GM21526 (cell line): ENCODE results near the gene RNF208.
"Not testable (repeated sequence)": the region's sequence is repeated elsewhere in the genome, so short reads cannot be mapped to it uniquely, and the experiment has no call there.

Source experiments
- ATAC-seq: cut with Tn5 transposase; IDR thresholded peaks from one replicate; pipeline ENCODE4 v1.9.1; 2021; ENCODE audit warnings: moderate library complexity; ENCODE audit not compliant: unreplicated experiment, low FRiP score

Gene RNF208

DNA sequence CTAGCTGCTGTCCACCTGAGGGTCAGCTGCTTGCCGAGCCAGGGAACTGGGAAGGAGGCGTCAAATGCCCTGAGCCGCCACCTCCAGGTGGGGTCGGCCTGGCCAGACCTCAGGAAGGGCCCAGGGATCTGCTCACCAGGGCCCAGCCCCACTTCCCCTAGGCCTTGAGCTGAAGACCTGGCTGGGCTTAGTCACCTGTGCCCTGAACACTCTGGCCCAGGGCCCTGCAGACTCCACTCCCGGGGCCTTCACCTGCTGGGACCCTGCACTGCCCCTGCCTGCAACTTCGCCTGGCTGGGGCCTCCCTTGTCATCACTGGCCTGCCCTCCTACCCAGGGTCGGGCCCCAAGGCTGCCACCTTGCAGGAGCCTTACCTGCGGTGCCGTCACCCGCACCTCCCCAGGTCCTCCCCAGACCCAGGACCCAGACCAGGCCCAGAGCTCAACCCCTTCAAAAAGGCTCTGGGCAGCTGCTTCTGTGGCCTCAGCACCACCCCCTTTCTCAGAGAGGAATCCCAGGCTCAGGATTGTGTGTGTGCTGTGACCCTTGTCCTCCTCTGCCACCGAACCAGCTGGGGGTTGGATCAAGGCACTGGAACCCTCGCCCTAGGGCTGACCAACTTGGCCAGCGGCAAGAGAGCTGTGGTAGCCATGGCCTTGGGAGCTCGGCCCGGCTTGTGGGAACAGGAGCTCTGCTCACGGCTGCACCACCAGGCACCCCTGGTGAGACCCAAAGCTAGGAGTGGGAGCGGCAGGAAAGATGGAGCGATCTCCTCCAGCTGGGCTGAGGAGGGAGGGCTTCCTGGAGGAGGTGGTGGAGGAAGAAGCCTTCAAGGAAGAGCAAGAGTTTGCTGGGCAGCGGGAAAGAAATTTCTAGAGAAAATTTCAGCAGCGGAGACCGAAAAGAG is 31.9 kb upstream of the RNF208 start:
- no peak for ATAC-seq

DNA sequence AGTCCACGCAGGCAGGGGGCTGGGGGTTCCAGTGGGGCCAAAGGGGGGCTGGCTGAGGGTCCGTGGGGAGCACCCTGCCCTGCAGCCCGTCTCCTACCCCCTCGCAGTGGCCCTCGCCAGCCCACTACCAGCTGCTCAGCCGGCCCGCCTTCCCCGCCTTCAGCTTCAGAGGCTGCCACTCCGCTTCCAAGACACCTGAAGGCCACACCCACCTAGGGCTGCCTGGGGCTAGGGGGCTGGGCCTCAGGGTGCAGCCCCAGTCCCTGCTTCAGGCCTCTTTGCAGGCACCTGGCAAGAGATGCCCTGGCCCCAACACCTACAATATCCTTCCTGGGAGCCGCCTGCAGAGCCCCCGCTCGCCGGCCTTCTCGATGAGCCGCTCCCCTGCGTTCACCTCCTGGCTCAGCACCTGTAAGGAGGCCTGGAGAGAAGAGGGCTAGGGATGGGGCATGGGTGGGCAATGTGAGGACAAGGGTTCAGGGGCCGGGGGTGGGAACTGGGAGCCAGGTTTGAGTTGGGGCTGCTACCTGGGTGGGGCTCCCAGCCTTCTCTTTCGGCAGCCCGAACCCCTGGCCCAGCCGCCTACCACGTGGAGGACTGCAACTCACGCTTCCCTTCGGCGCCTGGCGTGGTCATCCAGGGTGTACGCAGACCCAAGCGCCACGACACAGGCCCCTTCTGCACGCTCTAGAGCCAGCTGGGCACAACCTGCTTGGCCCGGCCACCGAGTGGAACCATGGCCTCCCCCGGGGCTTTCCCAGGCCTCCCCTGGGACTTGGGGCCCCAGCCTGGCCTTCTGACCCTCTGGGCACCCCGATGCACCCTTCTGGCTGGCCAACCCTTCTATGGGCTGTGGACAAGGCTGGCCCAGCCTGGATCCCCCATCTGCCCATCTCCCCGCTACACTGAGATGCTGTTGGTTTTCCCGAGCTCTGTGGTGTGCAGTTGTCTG is 30.8 kb upstream of the RNF208 start:
- ATAC-seq: no peak

DNA sequence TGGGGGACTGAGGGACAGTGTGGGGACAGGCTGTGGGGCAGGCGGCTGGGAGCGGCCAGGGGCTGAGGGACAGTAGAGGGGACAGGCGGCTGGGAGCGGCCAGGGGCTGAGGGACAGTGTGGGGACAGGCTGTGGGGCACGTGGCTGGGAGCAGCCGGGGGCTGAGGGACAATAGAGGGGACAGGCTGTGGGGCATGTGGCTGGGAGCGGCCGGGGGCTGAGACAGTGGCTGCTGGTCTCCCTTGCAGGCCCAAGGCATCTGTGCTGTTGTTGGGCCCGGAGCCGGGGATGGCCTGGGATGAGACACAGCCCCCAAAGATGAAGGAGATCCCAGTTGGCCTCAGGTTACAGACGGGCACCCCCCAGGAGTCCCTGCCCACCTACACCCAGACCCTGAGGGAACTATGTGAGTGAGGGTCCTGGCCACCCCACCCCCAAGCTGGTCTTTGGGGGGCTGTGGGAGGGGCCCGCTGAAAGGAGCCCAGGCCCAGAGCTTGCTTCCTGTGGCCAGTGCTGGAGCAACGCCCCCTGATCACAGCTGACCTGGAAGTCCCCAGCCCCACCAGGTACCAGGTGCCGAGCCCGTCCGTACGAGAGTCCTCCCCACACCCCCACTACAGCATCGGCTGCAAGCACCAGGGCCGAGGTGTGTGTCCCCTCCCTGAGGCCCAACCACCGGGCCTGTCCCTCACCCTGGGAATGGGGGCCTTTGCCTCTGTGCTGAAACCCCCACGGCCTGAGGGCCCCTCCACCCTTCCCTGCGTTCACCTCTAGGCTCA is 29.6 kb upstream of the RNF208 start:
- ATAC-seq: no peak

DNA sequence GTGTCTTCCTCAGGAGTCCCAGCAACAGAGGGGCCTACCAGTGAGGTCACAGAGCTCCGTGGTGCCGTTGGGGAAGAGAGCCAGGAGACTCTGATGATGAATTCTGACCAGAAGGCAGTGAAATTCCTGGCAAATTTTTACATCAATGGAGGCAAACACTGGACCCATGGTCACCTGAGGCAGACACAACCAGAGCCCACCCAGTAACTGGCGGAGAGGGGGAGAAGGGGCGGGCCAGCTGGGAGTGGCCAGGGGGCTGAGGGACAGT is 29.1 kb upstream of the RNF208 start, which contains the start of gene STPG3:
Gene STPG3, plus strand, starts transcription at position 93 of the 268 bp plus-strand sequence. Its CDS starts 1 bp downstream, at position 94.
- ATAC-seq: no peak

GRCh38 chr9:137250329-137251193 is 28.5 kb upstream of the RNF208 start:
- ATAC-seq: no peak

GRCh38 chr9:137247916-137248175 is 25.8 kb upstream of the RNF208 start:
- no peak for ATAC-seq

- ATAC-seq: no peak
These were observed 25.3 kb upstream of the RNF208 start for GRCh38 chr9:137247135-137247915.

DNA sequence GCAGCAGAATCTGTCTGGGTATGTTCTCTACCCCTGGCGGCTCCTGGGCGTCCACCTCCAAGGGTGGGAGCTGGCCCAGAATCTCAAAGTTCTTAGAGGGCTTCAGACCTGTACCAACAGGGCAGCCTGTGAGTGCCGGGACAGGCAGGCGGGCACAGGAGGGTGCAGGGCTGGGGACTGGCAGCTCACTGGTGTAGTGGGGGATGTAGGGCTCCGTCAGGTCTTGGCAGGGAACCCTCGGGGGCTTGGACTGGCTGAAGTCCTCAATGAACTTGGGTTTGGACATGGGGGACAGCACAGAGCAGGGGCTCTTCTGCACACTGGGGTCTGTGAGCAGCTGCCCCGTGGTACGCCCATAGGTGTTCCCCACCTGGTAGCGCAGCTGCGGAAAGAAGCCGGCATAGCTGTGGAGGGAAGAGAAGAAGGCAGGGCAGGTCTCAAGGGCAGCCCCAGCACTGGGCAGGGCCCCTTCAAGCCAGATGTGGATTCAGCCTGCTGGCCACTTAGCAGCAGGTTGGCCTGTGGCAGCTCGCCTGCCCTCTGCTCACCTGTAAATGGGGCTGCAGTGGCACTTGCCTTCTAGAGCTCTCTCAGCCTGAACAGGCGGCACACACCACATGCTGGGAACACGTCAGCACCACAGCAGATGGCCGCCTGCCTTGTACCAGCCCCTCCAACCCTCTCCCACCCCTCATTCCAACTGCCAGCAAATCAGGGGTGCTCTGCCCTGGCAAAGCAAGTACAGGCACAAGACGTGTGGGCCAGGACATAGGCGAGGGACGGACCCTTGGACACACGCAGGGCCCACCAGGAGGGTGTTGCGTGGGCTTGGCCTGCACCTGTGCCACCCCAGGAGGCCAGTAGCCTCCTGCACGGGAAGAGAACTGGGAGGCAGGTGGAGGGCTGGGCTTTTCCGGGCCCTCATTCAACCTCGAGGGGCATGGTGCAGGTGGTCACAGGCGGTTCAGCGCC is 23.7 kb upstream of the RNF208 start:
- ATAC-seq: no peak

GRCh38 chr9:137244486-137245449 is 22.7 kb upstream of the RNF208 start:
- ATAC-seq: no peak

GRCh38 chr9:137243626-137244485 is 21.8 kb upstream of the RNF208 start:
- ATAC-seq: no peak

GRCh38 chr9:137243266-137243625 is 21.2 kb upstream of the RNF208 start:
- ATAC-seq: not testable (repeated sequence)

DNA sequence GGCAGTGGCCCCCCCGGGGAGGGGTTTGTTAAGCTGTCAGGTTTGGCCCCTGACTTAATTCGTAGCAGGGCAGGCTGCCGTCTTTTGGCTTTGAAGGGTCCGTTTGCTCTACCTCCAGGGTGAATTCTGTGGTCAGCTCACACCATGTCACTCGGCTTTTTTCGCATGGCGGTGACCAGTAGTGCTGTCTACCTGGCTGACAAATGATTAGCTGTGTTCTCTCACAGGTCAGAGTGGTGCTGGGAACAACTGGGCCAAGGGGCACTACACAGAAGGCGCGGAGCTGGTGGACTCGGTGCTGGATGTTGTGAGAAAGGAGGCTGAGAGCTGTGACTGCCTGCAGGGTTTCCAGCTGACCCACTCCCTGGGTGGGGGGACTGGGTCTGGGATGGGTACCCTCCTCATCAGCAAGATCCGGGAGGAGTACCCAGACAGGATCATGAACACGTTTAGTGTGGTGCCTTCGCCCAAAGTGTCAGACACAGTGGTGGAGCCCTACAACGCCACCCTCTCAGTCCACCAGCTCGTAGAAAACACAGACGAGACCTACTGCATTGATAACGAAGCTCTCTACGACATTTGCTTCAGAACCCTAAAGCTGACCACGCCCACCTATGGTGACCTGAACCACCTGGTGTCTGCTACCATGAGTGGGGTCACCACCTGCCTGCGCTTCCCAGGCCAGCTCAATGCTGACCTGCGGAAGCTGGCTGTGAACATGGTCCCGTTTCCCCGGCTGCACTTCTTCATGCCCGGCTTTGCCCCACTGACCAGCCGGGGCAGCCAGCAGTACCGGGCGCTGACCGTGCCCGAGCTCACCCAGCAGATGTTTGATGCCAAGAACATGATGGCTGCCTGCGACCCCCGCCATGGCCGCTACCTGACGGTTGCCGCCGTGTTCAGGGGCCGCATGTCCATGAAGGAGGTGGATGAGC is 20.5 kb upstream of the RNF208 start:
- no peak for ATAC-seq

- peak; percentile 0 for ATAC-seq
These were observed 19.6 kb upstream of the RNF208 start for GRCh38 chr9:137241490-137242268.

- peak; percentile 63 for ATAC-seq
These were observed 18.9 kb upstream of the RNF208 start, which contains the start of gene TUBB4B for GRCh38 chr9:137240841-137241489. Gene TUBB4B, plus strand, starts transcription at chr9:137241287. Its CDS starts 74 bp downstream, at chr9:137241361.
